AML-193 (cell line): ENCODE measurements around the gene SH3BP5.
A peak's percentile ranks its signal among the peaks of the same experiment; 100 is the strongest.

Experiments used
- DNase-seq, 2 experiments: peaks; one replicate each; lab custom pipeline; 2025; lab: John Stamatoyannopoulos, UW

Gene SH3BP5

GRCh38 chr3:15347063-15347736, 14.8 kb upstream of the SH3BP5 start:
- DNase-seq = no peak

- no peak for DNase-seq
Measured at GRCh38 chr3:15346516-15346915, 14.1 kb upstream of the SH3BP5 start.

GRCh38 chr3:15345608-15346137, 13.3 kb upstream of the SH3BP5 start:
- DNase-seq = no peak

- no peak for DNase-seq
Measured at GRCh38 chr3:15345066-15345607, 12.8 kb upstream of the SH3BP5 start.

- DNase-seq = peak; percentile 89 to 94
Measured at GRCh38 chr3:15342945-15343344, 10.6 kb upstream of the SH3BP5 start.

- DNase-seq = no peak
Measured at GRCh38 chr3:15342246-15342645, 9.9 kb upstream of the SH3BP5 start.

- DNase-seq = no peak
Measured at GRCh38 chr3:15341030-15341726, 8.8 kb upstream of the SH3BP5 start.

GRCh38 chr3:15339786-15340215, 7.4 kb upstream of the SH3BP5 start:
- no peak for DNase-seq

GRCh38 chr3:15339001-15339400, 6.6 kb upstream of the SH3BP5 start:
- DNase-seq = no peak

- no peak for DNase-seq
Measured at GRCh38 chr3:15337963-15338362, 5.6 kb upstream of the SH3BP5 start.

GRCh38 chr3:15336057-15336456, 3.7 kb upstream of the SH3BP5 start:
- no peak for DNase-seq

GRCh38 chr3:15333956-15334263, 1.5 kb upstream of the SH3BP5 start:
- no peak for DNase-seq

GRCh38 chr3:15333099-15333955, 941 bp upstream of the SH3BP5 start:
- no peak for DNase-seq

- no peak for DNase-seq
Measured at GRCh38 chr3:15331606-15332404, 581 bp downstream of the SH3BP5 start.

GRCh38 chr3:15331072-15331605, 1.2 kb downstream of the SH3BP5 start:
- no peak for DNase-seq

- DNase-seq = peak in 1 of 2 experiments; percentile 14
Measured at GRCh38 chr3:15330031-15330596, 2.3 kb downstream of the SH3BP5 start.

- DNase-seq = no peak
Measured at GRCh38 chr3:15329046-15330005, 3.1 kb downstream of the SH3BP5 start.

- DNase-seq = no peak
Measured at GRCh38 chr3:15327941-15328340, 4.4 kb downstream of the SH3BP5 start.

GRCh38 chr3:15326673-15327072, 5.7 kb downstream of the SH3BP5 start:
- DNase-seq = no peak

- DNase-seq = no peak
Measured at GRCh38 chr3:15326037-15326436, 6.3 kb downstream of the SH3BP5 start.
